T-helper 22 cell (primary cell): ENCODE measurements around the gene SMCO4.
"Not testable (repeated sequence)": the region's sequence is repeated elsewhere in the genome, so short reads cannot be mapped to it uniquely, and the experiment has no call there.

Experiments
- DNase-seq: peaks from one replicate; pipeline ENCODE4 v3.0.0-alpha.2; 2020; ENCODE audit warnings: low read depth

Gene SMCO4

GRCh38 chr11:93476796-93477195, 66.4 kb downstream of the SMCO4 start:
- DNase-seq = no peak

GRCh38 chr11:93474123-93474522, 69.1 kb downstream of the SMCO4 start:
- no peak for DNase-seq

GRCh38 chr11:93468290-93468689, 74.9 kb downstream of the SMCO4 start:
- DNase-seq = no peak

GRCh38 chr11:93467054-93467453, 76.1 kb downstream of the SMCO4 start:
- DNase-seq = no peak

- DNase-seq = no peak
Measured at GRCh38 chr11:93464927-93465540, 78.2 kb downstream of the SMCO4 start.

GRCh38 chr11:93463666-93464065, 79.5 kb downstream of the SMCO4 start:
- DNase-seq = not testable (repeated sequence)

GRCh38 chr11:93458286-93458685, 84.9 kb downstream of the SMCO4 start:
- no peak for DNase-seq

GRCh38 chr11:93444617-93445073, 98.5 kb downstream of the SMCO4 start:
- DNase-seq = no peak

- not testable (repeated sequence) for DNase-seq
Measured at GRCh38 chr11:93443232-93443631, 100.0 kb downstream of the SMCO4 start.

GRCh38 chr11:93432247-93432646, 110.9 kb downstream of the SMCO4 start:
- no peak for DNase-seq
